GM18861 (cell line): ENCODE measurements around the gene IFIT1.
"Not testable (repeated sequence)": the region's sequence is repeated elsewhere in the genome, so short reads cannot be mapped to it uniquely, and the experiment has no call there.

Experiments
- ATAC-seq: cut with Tn5 transposase; IDR thresholded peaks from one replicate; pipeline ENCODE4 v1.9.1; 2021; ENCODE audit not compliant: unreplicated experiment

Gene IFIT1

GRCh38 chr10:89428877-89429276 is 36.5 kb downstream of the IFIT1 start:
- ATAC-seq = no peak

DNA sequence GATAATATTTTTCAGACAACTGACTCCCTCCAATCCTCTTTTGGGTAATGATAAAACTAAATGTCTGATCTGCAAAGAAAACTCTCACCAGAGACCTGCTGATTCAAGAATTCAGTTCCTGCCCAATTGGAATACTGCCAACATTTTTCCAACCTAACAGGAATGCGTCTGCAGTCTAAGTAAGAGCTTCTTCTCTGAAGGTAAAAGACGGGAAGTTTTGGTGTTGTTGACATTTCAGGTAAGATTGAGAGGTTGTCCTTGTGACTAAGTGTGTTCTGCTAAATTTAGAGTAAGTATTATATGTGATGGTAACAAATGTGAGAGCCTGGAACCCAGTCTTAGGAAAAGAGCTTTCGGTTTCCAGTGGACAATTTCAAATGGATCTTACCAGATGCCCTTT is 39.6 kb downstream of the IFIT1 start:
- no peak for ATAC-seq

DNA sequence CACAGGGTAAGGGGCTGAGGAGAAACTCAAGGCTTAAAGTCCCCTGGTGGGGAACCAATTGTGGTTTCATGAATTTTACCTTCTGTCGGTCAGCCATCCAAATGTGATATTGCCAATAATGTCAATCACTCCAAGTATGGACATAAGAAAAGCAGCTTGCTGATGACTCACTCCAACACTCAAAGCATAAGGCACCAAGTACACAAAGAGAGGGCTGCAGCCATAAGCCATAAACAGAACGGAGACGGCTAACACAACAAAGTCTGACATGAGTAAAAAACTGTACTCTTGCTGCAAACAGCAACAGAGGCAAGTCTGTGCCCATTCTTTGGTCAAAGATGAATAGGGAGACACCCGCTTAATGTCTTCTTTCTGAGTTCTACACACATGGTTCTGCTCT is 46.1 kb downstream of the IFIT1 start:
- ATAC-seq = no peak

GRCh38 chr10:89440226-89441009 is 48.0 kb downstream of the IFIT1 start:
- no peak for ATAC-seq

DNA sequence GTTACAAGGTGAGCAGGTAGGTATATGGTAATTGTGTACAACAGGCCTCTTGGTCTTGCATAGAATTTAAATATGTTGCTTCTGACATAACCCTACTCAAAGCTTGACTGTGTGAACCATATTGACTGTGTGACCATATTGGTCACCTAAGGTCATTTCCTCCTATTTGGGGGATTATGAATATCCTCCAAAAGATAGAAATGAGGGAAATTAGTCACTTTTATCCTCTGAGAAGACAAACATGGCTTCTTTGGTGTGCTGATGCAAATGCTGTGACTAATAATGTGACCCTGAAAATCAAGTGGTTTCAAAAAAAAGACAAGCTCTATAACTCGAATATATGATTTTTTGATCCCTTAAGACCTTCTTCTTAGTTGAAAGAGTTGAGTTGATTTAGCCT is 49.9 kb downstream of the IFIT1 start:
- no peak for ATAC-seq

GRCh38 chr10:89444819-89445218 is 52.4 kb downstream of the IFIT1 start:
- ATAC-seq = not testable (repeated sequence)

GRCh38 chr10:89450901-89451300 is 58.5 kb downstream of the IFIT1 start:
- ATAC-seq = no peak

GRCh38 chr10:89452193-89452592 is 59.8 kb downstream of the IFIT1 start:
- no peak for ATAC-seq

DNA sequence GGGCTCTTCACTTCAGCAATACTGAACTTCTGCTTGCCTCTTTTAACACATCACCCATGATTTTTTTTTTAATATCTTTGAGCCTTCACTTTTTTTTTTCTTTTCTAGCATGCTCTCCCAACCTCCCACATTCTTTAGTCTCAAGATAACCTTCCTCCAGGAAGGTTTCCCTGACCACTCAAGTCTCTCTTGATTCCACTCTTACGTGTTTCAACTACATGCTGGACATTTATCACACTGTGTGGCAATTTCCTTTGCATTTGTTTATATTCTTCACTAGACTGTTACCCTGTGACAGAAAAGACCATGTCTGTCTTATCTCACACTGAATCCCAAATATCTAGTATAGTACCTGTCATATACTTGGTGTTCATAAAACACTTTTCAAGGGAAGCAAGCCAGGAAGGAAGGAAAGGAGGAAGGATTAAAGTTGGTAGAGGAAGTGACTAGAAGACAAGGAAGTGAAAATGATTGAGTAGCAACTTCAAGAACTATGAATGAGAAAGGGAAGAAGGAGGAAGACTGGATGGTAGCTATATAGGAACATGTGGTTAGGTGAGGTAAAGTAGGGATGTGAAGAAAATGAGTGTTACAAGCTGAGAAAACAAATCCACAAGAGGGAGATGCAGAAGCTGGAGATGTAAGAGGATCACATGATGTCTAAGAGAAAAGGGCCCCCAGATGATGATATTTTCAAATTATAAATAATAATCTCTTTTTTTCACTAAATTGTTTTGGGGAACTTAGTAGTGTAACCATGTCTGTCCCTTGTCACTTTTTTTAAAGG is 62.3 kb downstream of the IFIT1 start:
- ATAC-seq = no peak
